Activated CD4-positive, alpha-beta T cell treated with anti-CD3 and anti-CD28 coated beads, Interleukin-2, amount 50 U/mL, for 48 hours (primary cell): ENCODE measurements around the gene PBX4.
"Not testable (repeated sequence)": the region's sequence is repeated elsewhere in the genome, so short reads cannot be mapped to it uniquely, and the experiment has no call there.

Experiments used
- DNase-seq, 2 experiments: peaks; one replicate each; pipeline ENCODE4 v3.0.0-alpha.2; 2020

PBX4 gene

GRCh38 chr19:19618219-19619051, at the start of gene PBX4:
PBX4 (minus strand) TSS chr19:19618687; CDS start chr19:19618629, 58 bp downstream.
- DNase-seq, result peak; percentile 99 to 100

- DNase-seq, result not testable (repeated sequence)
These were observed 47.0 kb upstream of the PBX4 start for GRCh38 chr19:19665420-19665948.

- peak; percentile 91 to 92 for DNase-seq
These were observed 45.0 kb upstream of the PBX4 start, which contains the start of gene ATP13A1 for GRCh38 chr19:19663256-19664120. ATP13A1 (minus strand) TSS chr19:19663676; CDS start chr19:19663666, 10 bp downstream.

GRCh38 chr19:19662871-19663255, 44.4 kb upstream of the PBX4 start:
- DNase-seq, result no peak

GRCh38 chr19:19662344-19662743, 43.9 kb upstream of the PBX4 start:
- DNase-seq, result no peak

GRCh38 chr19:19661675-19662251, 43.3 kb upstream of the PBX4 start:
- peak; percentile 50 to 62 for DNase-seq

GRCh38 chr19:19661141-19661674, 42.7 kb upstream of the PBX4 start:
- no peak for DNase-seq

GRCh38 chr19:19659646-19660245, 41.3 kb upstream of the PBX4 start:
- DNase-seq, result no peak

GRCh38 chr19:19657397-19657783, 38.9 kb upstream of the PBX4 start:
- no peak for DNase-seq

GRCh38 chr19:19656451-19657396, 38.2 kb upstream of the PBX4 start:
- DNase-seq, result no peak

GRCh38 chr19:19655641-19656343, 37.3 kb upstream of the PBX4 start:
- no peak for DNase-seq

GRCh38 chr19:19655051-19655594, 36.6 kb upstream of the PBX4 start:
- no peak for DNase-seq

- DNase-seq, result no peak
These were observed 36.0 kb upstream of the PBX4 start for GRCh38 chr19:19654441-19654840.

- no peak for DNase-seq
These were observed 35.2 kb upstream of the PBX4 start for GRCh38 chr19:19653597-19654147.

GRCh38 chr19:19652482-19653295, 34.2 kb upstream of the PBX4 start:
- DNase-seq, result no peak

- no peak for DNase-seq
These were observed 32.6 kb upstream of the PBX4 start for GRCh38 chr19:19651076-19651475.

GRCh38 chr19:19650331-19650730, 31.8 kb upstream of the PBX4 start:
- no peak for DNase-seq

- no peak for DNase-seq
These were observed 31.1 kb upstream of the PBX4 start for GRCh38 chr19:19649580-19649995.

- DNase-seq, result no peak
These were observed 30.7 kb upstream of the PBX4 start for GRCh38 chr19:19649155-19649554.
